HepG2 (cell line): ENCODE data around the gene GRB7. TPM values are rescaled to one million over a fixed set of nuclear protein-coding genes. Genes with fewer than 3 reads are reported as not detected.

ENCODE experiments used
- HMGXB4 ChIP-seq, 2 experiments: sonication (generic) in 1 of 2; formaldehyde crosslinking in 1 of 2; IDR thresholded peaks; 2 replicates each; pipeline versions ENCODE4 v1.4.0 to v1.6.1; 2018 to 2020; ENCODE audit warnings: missing genetic modification reagents in 2 of 2, borderline replicate concordance in 1 of 2, low read depth in 1 of 2, mild to moderate bottlenecking in 1 of 2, missing biosample characterization in 1 of 2
- IKZF1 ChIP-seq: fragments of 450-650 bp; IDR thresholded peaks from 2 replicates; pipeline ENCODE4 v1.7.1; 2016
- MAZ ChIP-seq, 2 experiments: sonication (generic) in 1 of 2; formaldehyde crosslinking in 1 of 2; IDR thresholded peaks; 2 replicates each; pipeline versions ENCODE4 v1.5.0 to v1.6.1; 2012 to 2020; ENCODE audit warnings: low read depth in 2 of 2, mild to moderate bottlenecking in 2 of 2, borderline replicate concordance in 1 of 2, improper control_type of control experiment in 1 of 2, low read length in 1 of 2, missing genetic modification reagents in 1 of 2, moderate library complexity in 1 of 2
- TGIF2 ChIP-seq: IDR thresholded peaks from 2 replicates; pipeline ENCODE4 v1.6.1; 2016; ENCODE audit warnings: control low read depth, missing compliant biosample characterization
- ZBTB1 ChIP-seq: sonication (generic); formaldehyde crosslinking; IDR thresholded peaks from 2 replicates; pipeline ENCODE4 v1.4.0; 2020; ENCODE audit warnings: missing genetic modification reagents, borderline replicate concordance
- ZNF280B ChIP-seq: sonication (generic); formaldehyde crosslinking; IDR thresholded peaks from 2 replicates; pipeline ENCODE4 v1.5.0; 2020; ENCODE audit warnings: missing genetic modification reagents, mild to moderate bottlenecking, borderline replicate concordance
- ZNF282 ChIP-seq: fragments of 450-650 bp; IDR thresholded peaks from 2 replicates; pipeline ENCODE4 v1.6.1; 2018; ENCODE audit not compliant: partially characterized antibody
- ZNF362 ChIP-seq: sonication (generic); formaldehyde crosslinking; IDR thresholded peaks from 2 replicates; pipeline ENCODE4 v1.4.0; 2020; ENCODE audit warnings: missing genetic modification reagents, mild to moderate bottlenecking, borderline replicate concordance
- ZNF609 ChIP-seq: sonication (generic); formaldehyde crosslinking; IDR thresholded peaks from 2 replicates; pipeline ENCODE4 v1.4.0; 2020; ENCODE audit warnings: mild to moderate bottlenecking, missing genetic modification reagents, borderline replicate concordance
- ZNF629 ChIP-seq: sonication (generic); formaldehyde crosslinking; conservative IDR thresholded peaks from 2 replicates; pipeline ENCODE4 v1.5.0; 2020; ENCODE audit warnings: missing genetic modification reagents
- ZNF777 ChIP-seq: sonication (generic); formaldehyde crosslinking; IDR thresholded peaks from 2 replicates; pipeline ENCODE4 v1.4.0; 2020; ENCODE audit warnings: missing genetic modification reagents
- polyA plus RNA-seq, 8 experiments: library from polyadenylated mRNA; depleted of rRNA in 3 of 8; stranded (reverse) in 7 of 8; unstranded in 1 of 8; fragments of >200 nt; fragmentation: Illumina TruSeq in 4 of 8; extraction: Trizol in 4 of 8; gene quantifications; 2 replicates each; pipeline versions ENCODE4 v1.2.1 to v1.2.3, GENCODE V29; 2011 to 2016; ENCODE audit warnings: low read depth in 4 of 8, missing spikeins in 1 of 8, mixed read lengths in 1 of 8; ENCODE audit not compliant: insufficient read depth in 1 of 8
- total RNA-seq, 5 experiments: library from RNA; depleted of rRNA; stranded (reverse); fragments of >200 nt; fragmentation: Illumina TruSeq; extraction: Trizol; gene quantifications; 2 replicates each; pipeline ENCODE4 v1.2.3, GENCODE V29; 2016; ENCODE audit warnings: low read depth in 1 of 5
- TF ChIP-seq, protein P1 (sequence below): sonication (generic); formaldehyde crosslinking; IDR thresholded peaks from 2 replicates; pipeline ENCODE4 v1.4.0; 2020; ENCODE audit warnings: missing genetic modification reagents
- TF ChIP-seq, protein P2 (sequence below): sonication (generic); formaldehyde crosslinking; IDR thresholded peaks from 2 replicates; pipeline ENCODE4 v1.4.0; 2020; ENCODE audit warnings: missing genetic modification reagents

GRB7 gene
- total and polyA plus RNA-seq, 2 of the 13 experiments (the other 11 are each of a cell fraction or from before 2014, with no cell fraction given), result 60.2 to 77.7 TPM

- TF ChIP-seq ZNF282 (no peak), ZBTB1 (CRISPR knock-in tag) (no peak), TGIF2 (CRISPR knock-in tag) (no peak), ZNF280B (CRISPR knock-in tag) (no peak), ZNF362 (CRISPR knock-in tag) (no peak), MAZ (IDR thresholded peaks at IDR 0.05; ENCODE audit: borderline replicate concordance, low read depth, low read length) (no peak), MAZ (CRISPR knock-in tag; IDR thresholded peaks at IDR 0.05; ENCODE audit: low read depth) (no peak), ZNF629 (no peak), ZNF777 (CRISPR knock-in tag) (no peak), ZNF609 (CRISPR knock-in tag) (no peak), IKZF1 (no peak), HMGXB4 (CRISPR knock-in tag; IDR thresholded peaks at IDR 0.05; ENCODE audit: borderline replicate concordance in 1 of 2, low read depth in 1 of 2) (no peak)
- TF ChIP-seq, protein P1, sequence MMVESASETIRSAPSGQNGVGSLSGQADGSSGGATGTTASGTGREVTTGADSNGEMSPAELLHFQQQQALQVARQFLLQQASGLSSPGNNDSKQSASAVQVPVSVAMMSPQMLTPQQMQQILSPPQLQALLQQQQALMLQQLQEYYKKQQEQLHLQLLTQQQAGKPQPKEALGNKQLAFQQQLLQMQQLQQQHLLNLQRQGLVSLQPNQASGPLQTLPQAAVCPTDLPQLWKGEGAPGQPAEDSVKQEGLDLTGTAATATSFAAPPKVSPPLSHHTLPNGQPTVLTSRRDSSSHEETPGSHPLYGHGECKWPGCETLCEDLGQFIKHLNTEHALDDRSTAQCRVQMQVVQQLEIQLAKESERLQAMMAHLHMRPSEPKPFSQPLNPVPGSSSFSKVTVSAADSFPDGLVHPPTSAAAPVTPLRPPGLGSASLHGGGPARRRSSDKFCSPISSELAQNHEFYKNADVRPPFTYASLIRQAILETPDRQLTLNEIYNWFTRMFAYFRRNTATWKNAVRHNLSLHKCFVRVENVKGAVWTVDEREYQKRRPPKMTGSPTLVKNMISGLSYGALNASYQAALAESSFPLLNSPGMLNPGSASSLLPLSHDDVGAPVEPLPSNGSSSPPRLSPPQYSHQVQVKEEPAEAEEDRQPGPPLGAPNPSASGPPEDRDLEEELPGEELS (CRISPR knock-in tag), result no peak
- TF ChIP-seq, protein P2, sequence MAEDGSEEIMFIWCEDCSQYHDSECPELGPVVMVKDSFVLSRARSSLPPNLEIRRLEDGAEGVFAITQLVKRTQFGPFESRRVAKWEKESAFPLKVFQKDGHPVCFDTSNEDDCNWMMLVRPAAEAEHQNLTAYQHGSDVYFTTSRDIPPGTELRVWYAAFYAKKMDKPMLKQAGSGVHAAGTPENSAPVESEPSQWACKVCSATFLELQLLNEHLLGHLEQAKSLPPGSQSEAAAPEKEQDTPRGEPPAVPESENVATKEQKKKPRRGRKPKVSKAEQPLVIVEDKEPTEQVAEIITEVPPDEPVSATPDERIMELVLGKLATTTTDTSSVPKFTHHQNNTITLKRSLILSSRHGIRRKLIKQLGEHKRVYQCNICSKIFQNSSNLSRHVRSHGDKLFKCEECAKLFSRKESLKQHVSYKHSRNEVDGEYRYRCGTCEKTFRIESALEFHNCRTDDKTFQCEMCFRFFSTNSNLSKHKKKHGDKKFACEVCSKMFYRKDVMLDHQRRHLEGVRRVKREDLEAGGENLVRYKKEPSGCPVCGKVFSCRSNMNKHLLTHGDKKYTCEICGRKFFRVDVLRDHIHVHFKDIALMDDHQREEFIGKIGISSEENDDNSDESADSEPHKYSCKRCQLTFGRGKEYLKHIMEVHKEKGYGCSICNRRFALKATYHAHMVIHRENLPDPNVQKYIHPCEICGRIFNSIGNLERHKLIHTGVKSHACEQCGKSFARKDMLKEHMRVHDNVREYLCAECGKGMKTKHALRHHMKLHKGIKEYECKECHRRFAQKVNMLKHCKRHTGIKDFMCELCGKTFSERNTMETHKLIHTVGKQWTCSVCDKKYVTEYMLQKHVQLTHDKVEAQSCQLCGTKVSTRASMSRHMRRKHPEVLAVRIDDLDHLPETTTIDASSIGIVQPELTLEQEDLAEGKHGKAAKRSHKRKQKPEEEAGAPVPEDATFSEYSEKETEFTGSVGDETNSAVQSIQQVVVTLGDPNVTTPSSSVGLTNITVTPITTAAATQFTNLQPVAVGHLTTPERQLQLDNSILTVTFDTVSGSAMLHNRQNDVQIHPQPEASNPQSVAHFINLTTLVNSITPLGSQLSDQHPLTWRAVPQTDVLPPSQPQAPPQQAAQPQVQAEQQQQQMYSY (CRISPR knock-in tag), result no peak
Observed at GRCh38 chr17:39747745-39748144, 10.0 kb downstream of the GRB7 start (continued).
